HepG2 (cell line): ENCODE results near the gene CDC42EP1. TPM values are rescaled to one million over a fixed set of nuclear protein-coding genes. Genes with fewer than 3 reads are reported as not detected.

Source experiments
- BCL6 ChIP-seq: IDR thresholded peaks from 2 replicates; pipeline ENCODE4 v1.6.1; 2016; ENCODE audit warnings: missing genetic modification reagents, missing compliant biosample characterization
- DR1 ChIP-seq: sonication (generic); formaldehyde crosslinking; IDR thresholded peaks from 2 replicates; pipeline ENCODE4 v1.8.0; 2021; ENCODE audit warnings: mild to moderate bottlenecking, missing genetic modification reagents, inconsistent platforms
- GATA4 ChIP-seq: sonication (generic); IDR thresholded peaks from 2 replicates; pipeline ENCODE4 v1.6.1; 2016; ENCODE audit warnings: antibody characterized with exemption, low read depth, borderline replicate concordance
- JARID2 ChIP-seq: sonication (generic); formaldehyde crosslinking; IDR thresholded peaks from 2 replicates; pipeline ENCODE4 v1.8.1; 2023; ENCODE audit warnings: missing genetic modification reagents, inconsistent platforms; ENCODE audit not compliant: insufficient replicate concordance
- LRRFIP1 ChIP-seq: sonication (generic); formaldehyde crosslinking; conservative IDR thresholded peaks from 2 replicates; pipeline ENCODE4 v1.4.0; 2020; ENCODE audit warnings: missing genetic modification reagents
- NFKB2 ChIP-seq: sonication (generic); formaldehyde crosslinking; IDR thresholded peaks from 2 replicates; pipeline ENCODE4 v1.4.0; 2020; ENCODE audit warnings: missing genetic modification reagents, borderline replicate concordance
- NFYB ChIP-seq: sonication (generic); formaldehyde crosslinking; IDR thresholded peaks from 2 replicates; pipeline ENCODE4 v1.4.0; 2020; ENCODE audit warnings: missing genetic modification reagents
- PRDM4 ChIP-seq: sonication (generic); formaldehyde crosslinking; IDR thresholded peaks from 2 replicates; pipeline ENCODE4 v1.9.0; 2021; ENCODE audit warnings: missing genetic modification reagents, borderline replicate concordance
- RORA ChIP-seq: sonication (generic); formaldehyde crosslinking; IDR thresholded peaks from 2 replicates; pipeline ENCODE4 v1.5.0; 2020; ENCODE audit warnings: mild to moderate bottlenecking, missing genetic modification reagents, moderate library complexity
- SAFB2 ChIP-seq: sonication (generic); formaldehyde crosslinking; IDR thresholded peaks from 2 replicates; pipeline ENCODE4 v1.5.1; 2020; ENCODE audit warnings: missing genetic modification reagents, low read depth, mild to moderate bottlenecking, borderline replicate concordance
- TRAFD1 ChIP-seq: sonication (generic); formaldehyde crosslinking; IDR thresholded peaks from 2 replicates; pipeline ENCODE4 v1.5.1; 2020; ENCODE audit warnings: missing genetic modification reagents, mild to moderate bottlenecking, borderline replicate concordance
- ZFP37 ChIP-seq: sonication (generic); formaldehyde crosslinking; IDR thresholded peaks from 2 replicates; pipeline ENCODE4 v1.4.0; 2020; ENCODE audit warnings: missing genetic modification reagents, borderline replicate concordance
- ZNF275 ChIP-seq: sonication (generic); formaldehyde crosslinking; IDR thresholded peaks from 2 replicates; pipeline ENCODE4 v1.8.0; 2022; ENCODE audit warnings: missing genetic modification reagents, mild to moderate bottlenecking, inconsistent platforms, borderline replicate concordance
- ZNF362 ChIP-seq: sonication (generic); formaldehyde crosslinking; IDR thresholded peaks from 2 replicates; pipeline ENCODE4 v1.4.0; 2020; ENCODE audit warnings: missing genetic modification reagents, mild to moderate bottlenecking, borderline replicate concordance
- ZNF367 ChIP-seq: sonication (generic); formaldehyde crosslinking; IDR thresholded peaks from 2 replicates; pipeline ENCODE4 v1.4.0; 2020; ENCODE audit warnings: missing genetic modification reagents, borderline replicate concordance
- ZNF530 ChIP-seq: sonication (generic); formaldehyde crosslinking; IDR thresholded peaks from 2 replicates; pipeline ENCODE4 v1.5.0; 2020; ENCODE audit warnings: low read depth, mild to moderate bottlenecking, missing genetic modification reagents
- ZNF747 ChIP-seq: sonication (generic); formaldehyde crosslinking; IDR thresholded peaks from 2 replicates; pipeline ENCODE4 v1.8.1; 2023; ENCODE audit warnings: missing genetic modification reagents, mild to moderate bottlenecking, borderline replicate concordance
- ZNF776 ChIP-seq: sonication (generic); formaldehyde crosslinking; IDR thresholded peaks from 2 replicates; pipeline ENCODE4 v1.4.0; 2020; ENCODE audit warnings: mild to moderate bottlenecking, missing genetic modification reagents
- ZSCAN20 ChIP-seq: sonication (generic); formaldehyde crosslinking; IDR thresholded peaks from 2 replicates; pipeline ENCODE4 v1.4.0; 2020; ENCODE audit warnings: missing genetic modification reagents, mild to moderate bottlenecking, borderline replicate concordance
- polyA plus RNA-seq, 8 experiments: library from polyadenylated mRNA; depleted of rRNA in 3 of 8; stranded (reverse) in 7 of 8; unstranded in 1 of 8; fragments of >200 nt; fragmentation: Illumina TruSeq in 4 of 8; extraction: Trizol in 4 of 8; gene quantifications; 2 replicates each; pipeline versions ENCODE4 v1.2.1 to v1.2.3, GENCODE V29; 2011 to 2016; ENCODE audit warnings: low read depth in 4 of 8, missing spikeins in 1 of 8, mixed read lengths in 1 of 8; ENCODE audit not compliant: insufficient read depth in 1 of 8
- total RNA-seq, 5 experiments: library from RNA; depleted of rRNA; stranded (reverse); fragments of >200 nt; fragmentation: Illumina TruSeq; extraction: Trizol; gene quantifications; 2 replicates each; pipeline ENCODE4 v1.2.3, GENCODE V29; 2016; ENCODE audit warnings: low read depth in 1 of 5

The CDC42EP1 gene
- total and polyA plus RNA-seq, 2 of the 13 experiments (the other 11 are each of a cell fraction or from before 2014, with no cell fraction given): 17.1 to 29.5 TPM

- no peak for TF ChIP-seq ZNF275 (CRISPR knock-in tag)
- no peak for TF ChIP-seq ZNF530 (CRISPR knock-in tag)
- peak; percentile 11; the same call in 1 of the 2 replicates for TF ChIP-seq ZNF747
- no peak for TF ChIP-seq PRDM4
- no peak for TF ChIP-seq NFYB
- TF ChIP-seq DR1: no peak
- TF ChIP-seq GATA4: no peak
- TF ChIP-seq ZNF367: no peak
- no peak for TF ChIP-seq TRAFD1 (CRISPR knock-in tag)
- peak; percentile 58; the same call in 1 of the 2 replicates for TF ChIP-seq ZNF776 (CRISPR knock-in tag)
- TF ChIP-seq ZFP37 (CRISPR knock-in tag): 0 out of 2 replicates have a peak, but pooled peaks have one; percentile 25
- no peak for TF ChIP-seq RORA (CRISPR knock-in tag)
- TF ChIP-seq SAFB2 (CRISPR knock-in tag): no peak
- no peak for TF ChIP-seq BCL6 (CRISPR knock-in tag)
- 0 out of 2 replicates have a peak, but pooled peaks have one; percentile 52 for TF ChIP-seq ZSCAN20 (CRISPR knock-in tag)
- no peak for TF ChIP-seq JARID2 (CRISPR knock-in tag)
- no peak for TF ChIP-seq NFKB2
- no peak for TF ChIP-seq LRRFIP1 (CRISPR knock-in tag)
- TF ChIP-seq ZNF362: no peak
These were observed 15.2 kb upstream of the CDC42EP1 start (continued) for GRCh38 chr22:37544955-37545702.
